NCI-H1436 (cell line): ENCODE data around the gene IL1RN.

Experiments
- DNase-seq: peaks from one replicate; lab custom pipeline; 2025; lab: John Stamatoyannopoulos, UW

The IL1RN gene

DNA sequence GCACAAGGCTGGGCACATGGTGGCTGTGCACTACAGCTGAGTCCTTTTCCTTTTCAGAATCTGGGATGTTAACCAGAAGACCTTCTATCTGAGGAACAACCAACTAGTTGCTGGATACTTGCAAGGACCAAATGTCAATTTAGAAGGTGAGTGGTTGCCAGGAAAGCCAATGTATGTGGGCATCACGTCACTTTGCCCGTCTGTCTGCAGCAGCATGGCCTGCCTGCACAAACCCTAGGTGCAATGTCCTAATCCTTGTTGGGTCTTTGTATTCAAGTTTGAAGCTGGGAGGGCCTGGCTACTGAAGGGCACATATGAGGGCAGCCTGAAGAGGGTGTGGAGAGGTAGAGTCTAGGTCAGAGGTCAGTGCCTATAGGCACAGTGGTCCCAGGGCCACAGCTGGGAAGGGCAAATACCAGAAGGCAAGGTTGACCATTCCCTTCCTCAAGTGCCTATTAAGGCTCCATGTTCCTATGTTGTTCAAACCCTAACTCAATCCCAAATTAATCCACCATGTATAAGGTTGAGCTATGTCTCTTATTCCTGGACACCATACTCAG lies 2.2 kb downstream of the IL1RN start:
- DNase-seq: no peak

DNA sequence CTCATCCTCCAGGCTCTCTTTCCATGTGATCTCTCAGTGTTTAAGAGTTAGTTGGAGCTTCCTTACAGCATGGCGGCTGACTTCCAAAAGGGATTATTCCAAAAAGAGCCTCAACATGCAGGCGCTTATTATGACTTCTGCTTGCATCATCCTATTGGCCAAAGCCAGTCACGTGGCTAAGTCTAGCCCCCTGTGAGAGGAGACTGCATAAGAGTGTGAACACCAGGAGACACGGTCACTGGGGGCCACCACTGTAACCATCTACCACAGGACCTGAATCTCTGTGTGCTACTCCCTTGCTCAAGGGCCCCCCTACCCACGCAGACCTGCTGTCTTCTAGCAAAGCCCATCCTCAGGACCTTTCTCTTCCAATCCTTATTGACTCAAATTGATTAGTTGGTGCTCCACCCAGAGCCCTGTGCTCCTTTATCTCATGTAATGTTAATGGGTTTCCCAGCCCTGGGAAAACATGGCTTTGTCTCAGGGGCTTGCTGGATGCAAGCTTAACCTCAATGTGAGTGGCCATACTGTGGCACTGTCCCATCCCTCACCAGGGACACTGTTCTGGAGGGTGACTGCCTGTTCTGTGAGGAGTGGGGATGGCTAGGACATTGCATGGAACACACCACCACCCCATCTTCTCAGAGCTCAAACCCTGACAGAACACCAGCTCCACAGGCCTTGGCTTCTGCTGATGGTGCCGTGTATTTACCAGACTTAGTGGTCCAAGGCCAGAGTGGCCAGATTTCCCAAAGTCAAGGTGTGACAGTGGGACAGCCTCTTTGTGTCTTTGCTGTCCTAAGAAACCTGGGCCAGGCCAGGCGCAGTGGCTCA lies 4.2 kb downstream of the IL1RN start:
- DNase-seq: no peak

DNA sequence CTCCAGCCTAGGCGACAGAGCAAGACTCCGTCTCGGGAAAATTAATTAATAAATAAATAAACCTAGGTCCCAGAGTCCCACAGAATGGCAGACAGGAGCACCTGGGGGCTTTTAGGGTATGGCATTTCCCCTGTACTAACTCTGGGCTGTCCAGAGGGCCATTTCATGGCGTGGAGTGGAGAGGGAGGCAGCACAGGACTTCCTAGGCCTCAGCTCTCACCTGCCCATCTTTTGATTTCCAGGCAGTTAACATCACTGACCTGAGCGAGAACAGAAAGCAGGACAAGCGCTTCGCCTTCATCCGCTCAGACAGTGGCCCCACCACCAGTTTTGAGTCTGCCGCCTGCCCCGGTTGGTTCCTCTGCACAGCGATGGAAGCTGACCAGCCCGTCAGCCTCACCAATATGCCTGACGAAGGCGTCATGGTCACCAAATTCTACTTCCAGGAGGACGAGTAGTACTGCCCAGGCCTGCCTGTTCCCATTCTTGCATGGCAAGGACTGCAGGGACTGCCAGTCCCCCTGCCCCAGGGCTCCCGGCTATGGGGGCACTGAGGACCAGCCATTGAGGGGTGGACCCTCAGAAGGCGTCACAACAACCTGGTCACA lies 5.1 kb downstream of the IL1RN start:
- DNase-seq: no peak

GRCh38 chr2:113133704-113134598 lies 6.6 kb downstream of the IL1RN start:
- DNase-seq: no peak

GRCh38 chr2:113134717-113135116 lies 7.3 kb downstream of the IL1RN start:
- DNase-seq: no peak

DNA sequence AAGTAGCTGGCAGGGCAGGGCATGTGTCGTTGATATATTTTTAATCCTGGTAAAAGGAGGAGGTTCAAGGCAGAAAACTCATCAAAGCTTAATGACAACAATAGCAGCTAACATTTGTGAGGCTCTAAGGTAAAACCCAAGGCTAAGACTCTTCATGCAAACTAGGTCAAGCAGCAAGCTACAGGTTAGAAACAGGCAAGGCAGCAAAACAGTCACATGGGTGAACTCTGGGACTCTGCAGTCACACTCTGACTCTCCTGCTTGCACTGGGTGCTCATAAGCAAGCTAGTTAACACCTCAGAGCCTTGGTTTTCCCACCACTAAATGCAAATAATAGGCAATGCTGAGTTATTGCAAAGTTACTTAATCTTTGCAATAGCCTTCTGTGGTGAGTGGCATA lies 7.9 kb downstream of the IL1RN start:
- no peak for DNase-seq

- no peak for DNase-seq
Observed at GRCh38 chr2:113136828-113137775, 9.7 kb downstream of the IL1RN start.

- no peak for DNase-seq
Observed at GRCh38 chr2:113137827-113138226, 10.4 kb downstream of the IL1RN start.

DNA sequence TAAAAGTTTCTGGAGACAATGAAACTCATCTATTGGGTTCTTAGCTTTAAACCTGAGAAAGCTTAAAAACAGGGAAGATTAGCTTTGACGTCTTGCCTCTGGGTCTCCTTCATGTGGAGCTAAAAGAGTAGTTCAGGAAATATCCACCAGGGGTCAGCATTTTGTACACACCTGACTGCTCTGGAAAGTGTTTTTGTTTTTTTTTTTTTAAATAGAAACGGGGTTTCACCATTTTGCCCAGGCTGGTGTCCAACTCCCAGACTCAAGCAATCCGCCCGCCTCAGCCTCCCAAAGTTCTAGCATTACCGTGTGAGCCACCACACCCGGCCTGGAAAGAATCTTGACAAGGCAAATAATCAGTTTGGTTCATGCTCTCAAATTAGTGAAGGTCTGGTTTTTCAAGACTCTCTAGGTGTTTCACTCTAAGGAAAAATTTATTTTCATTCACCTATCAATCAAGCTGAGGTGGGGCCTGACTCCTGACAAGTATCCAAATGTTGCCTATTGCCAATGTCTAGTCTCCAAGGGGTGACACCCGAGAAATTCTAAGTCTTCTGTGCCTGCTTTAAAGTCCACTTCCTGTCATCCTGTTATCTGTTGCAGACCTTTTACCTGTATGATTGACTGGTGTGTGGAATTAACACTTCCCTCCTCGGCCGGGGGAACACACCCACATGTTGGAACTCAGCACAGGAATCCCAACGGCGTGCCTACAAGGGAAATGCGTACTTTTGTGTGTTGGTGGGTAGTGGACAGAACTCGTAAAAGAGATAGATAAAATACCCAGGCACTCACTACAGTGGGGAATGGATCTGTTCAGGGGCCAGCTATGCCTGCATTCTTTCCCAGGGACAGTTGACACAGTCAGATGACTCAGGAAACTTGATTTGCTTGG lies 11.3 kb downstream of the IL1RN start:
- DNase-seq: peak; percentile 36

DNA sequence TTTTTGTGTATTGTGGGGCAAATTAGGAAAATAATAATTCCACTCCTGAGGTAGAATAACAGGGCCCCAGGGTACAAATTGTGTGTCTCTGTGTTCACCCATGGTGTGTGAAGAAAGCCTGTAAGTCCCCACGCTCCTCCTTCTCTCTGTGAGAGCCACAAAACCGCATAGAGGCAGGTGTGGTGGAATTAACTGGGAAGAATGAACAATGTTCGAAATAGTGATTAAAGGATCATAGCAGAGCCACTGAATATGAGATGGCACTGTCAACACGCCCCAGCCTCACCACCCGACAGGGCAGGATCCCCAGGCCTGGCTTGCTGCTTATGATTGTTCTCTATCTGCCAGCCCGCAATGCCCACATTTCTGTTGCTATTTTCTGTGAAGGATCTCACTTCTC lies 14.1 kb downstream of the IL1RN start:
- no peak for DNase-seq

DNA sequence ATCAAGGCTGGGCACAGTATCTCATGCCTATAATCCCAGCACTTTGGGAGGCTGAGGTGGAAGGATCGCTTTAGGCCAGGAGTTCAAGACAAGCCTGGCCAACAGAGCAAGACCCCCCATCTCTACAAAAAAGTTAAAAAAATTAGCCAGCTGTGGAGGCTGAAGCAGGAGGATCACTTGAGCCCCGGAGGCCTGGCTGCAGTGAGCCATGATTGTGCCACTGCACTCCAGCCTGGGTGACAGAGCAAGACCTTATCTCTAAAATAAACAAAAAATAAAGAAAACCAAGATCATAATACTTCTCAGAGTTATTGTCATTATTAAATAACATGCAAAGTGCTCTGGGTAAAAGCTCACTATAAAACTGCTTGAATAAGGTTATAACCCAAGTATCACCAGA lies 14.9 kb downstream of the IL1RN start:
- no peak for DNase-seq

DNA sequence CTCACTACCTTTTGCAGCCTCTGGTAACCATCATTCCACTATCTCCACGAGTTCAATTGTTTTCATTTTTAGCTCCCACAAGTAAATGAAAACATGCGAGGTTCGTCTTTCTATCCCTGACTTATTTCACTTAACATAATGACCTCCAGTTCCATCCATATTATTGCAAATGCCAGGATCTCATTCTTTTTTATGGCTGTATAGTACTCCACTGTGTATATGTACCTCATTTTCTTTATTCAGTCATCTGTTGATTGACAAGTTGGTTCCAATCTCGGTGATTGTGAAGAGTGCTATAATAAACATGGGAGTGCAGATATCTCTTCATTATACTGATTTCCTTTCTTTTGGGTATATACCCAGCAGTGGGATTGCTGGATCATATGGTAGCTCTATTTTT lies 16.9 kb downstream of the IL1RN start:
- DNase-seq: no peak

DNA sequence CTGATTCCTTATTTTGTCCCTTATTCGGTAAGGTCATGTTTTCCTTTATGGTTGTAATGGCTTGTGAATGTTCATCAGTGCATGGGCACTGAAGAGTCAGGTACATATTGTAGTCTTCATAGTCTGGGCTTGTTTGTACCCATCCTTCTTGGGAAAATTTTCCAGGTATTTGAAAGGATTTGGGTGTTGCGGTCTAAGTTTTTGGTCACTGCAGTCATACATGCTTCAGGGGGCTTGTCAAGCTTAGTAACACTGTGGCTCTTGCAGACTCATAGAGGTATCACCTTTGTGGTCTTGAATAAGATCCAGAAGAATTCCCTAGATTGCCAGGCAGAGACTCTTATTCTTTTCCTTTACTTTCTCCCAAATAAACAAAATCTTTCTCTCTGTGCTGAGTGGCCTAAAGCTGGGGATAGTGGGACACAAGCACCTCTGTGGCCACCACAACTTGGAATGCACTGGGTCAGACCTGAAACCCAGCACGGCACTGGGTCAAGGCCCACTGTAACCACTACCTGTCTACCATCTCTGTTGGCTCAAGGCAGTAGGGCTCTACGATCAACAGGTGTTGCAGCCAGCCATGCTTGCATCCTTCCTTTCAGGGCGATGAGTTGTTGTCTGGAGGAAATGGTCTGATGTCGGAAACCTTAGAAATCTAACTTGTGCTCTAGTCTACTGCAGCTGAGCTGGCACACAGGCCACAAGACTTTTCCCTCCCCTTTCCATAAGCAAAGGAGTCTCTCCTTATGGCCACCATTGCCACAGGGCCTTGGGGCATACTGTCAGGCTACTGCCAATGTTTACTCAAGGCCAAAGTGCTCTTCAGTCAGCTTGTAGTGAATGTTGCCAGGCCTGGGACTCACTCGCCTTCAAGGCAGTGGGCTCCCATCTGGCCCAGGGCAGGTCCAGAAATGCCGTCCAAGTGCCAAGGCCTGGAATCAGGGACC lies 21.5 kb downstream of the IL1RN start:
- no peak for DNase-seq

GRCh38 chr2:113149553-113150257 lies 22.3 kb downstream of the IL1RN start:
- no peak for DNase-seq

GRCh38 chr2:113150258-113150601 lies 22.8 kb downstream of the IL1RN start:
- DNase-seq: no peak

- no peak for DNase-seq
Observed at GRCh38 chr2:113155331-113155730, 27.9 kb downstream of the IL1RN start.

GRCh38 chr2:113156278-113157117 lies 29.1 kb downstream of the IL1RN start:
- no peak for DNase-seq
